ENCODE results near the gene MVB12A. TPM values are rescaled to one million over a fixed set of nuclear protein-coding genes. Genes with fewer than 3 reads are reported as not detected.

Gene MVB12A
- total RNA-seq, 1 experiment from 2014 or later: 82.5 TPM

DNA sequence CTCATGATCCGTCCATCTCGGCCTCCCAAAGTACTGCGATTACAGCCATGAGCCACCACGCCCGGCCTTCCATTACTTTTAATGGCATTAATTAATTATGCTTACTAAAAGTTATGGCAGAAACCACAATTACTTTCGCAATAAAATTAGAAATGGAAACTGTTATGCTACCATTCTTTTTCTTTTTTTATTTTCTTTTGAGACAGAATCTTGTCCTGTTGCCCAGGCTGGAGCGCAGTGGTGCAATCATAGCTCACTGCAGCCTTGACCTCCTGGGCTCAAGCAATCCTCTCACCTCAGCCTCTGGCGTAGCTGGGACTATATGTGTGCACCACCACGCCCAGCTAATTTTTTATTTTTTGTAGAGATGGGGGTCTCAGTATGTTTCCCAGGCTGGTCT is 9.9 kb upstream of the MVB12A start:
- POLR2A ChIA-PET (ENCODE audit: unreplicated experiment): no interaction called here
- intact Hi-C loops (cut with micrococcal nuclease): no loop called here
- H3K79me2 ChIP-seq (ENCODE audit: low read length): no peaks in the 10 kb centered on the region

DNA sequence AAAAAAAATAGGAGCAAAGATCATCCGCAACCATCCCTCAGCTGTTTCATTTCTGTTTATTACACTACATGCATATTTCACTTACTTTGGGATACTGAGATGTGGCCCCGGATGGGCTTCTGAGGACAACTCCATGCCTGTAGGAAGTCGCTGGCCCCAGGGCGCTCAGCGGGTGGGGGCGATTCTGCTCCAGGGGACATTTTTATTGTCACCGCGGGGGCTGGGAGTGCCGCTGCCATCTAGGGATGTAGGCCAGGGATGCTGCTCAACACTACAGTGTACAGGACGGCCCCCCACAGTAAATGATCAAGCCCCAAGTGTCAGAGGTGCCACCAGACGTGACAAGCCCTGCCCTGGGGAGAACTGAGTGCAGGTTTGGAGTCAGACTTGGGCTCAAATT is 8.0 kb upstream of the MVB12A start:
- DNase-seq (no peak), ATAC-seq (no peak)
- intact Hi-C loops (cut with micrococcal nuclease): no loop called here
- BruUV-seq (replicated peaks): no TSS peak
- Histone ChIP-seq H3K9ac (ENCODE audit: low read length) (no peak overlapping the region), H3K27me3 (ENCODE audit: low read length) (no peaks in the 10 kb centered on the region), H3F3A (ENCODE audit: low read length, unreplicated experiment) (no peaks in the 10 kb centered on the region), H3K36me3 (ENCODE audit: low read depth, low read length) (no peaks in the 10 kb centered on the region), H3K9me3 (ENCODE audit: low read length) (no peaks in the 10 kb centered on the region), H3K79me2 (ENCODE audit: low read length) (no peaks in the 10 kb centered on the region), H3K4me3 (ENCODE audit: low read length) (no peak overlapping the region), H4K20me1 (ENCODE audit: low read length) (no peaks in the 10 kb centered on the region), H3K4me2 (ENCODE audit: low read length) (no peak overlapping the region), H3K4me1 (ENCODE audit: insufficient read depth, low read length) (no peaks in the 10 kb centered on the region), H3K9me2 (replicated peaks; ENCODE audit: low read length) (no peaks in the 10 kb centered on the region), H3K27ac (ENCODE audit: low read length) (no peak overlapping the region), H2AFZ (ENCODE audit: low read length) (no peak overlapping the region)
- TF ChIP-seq, protein P1, sequence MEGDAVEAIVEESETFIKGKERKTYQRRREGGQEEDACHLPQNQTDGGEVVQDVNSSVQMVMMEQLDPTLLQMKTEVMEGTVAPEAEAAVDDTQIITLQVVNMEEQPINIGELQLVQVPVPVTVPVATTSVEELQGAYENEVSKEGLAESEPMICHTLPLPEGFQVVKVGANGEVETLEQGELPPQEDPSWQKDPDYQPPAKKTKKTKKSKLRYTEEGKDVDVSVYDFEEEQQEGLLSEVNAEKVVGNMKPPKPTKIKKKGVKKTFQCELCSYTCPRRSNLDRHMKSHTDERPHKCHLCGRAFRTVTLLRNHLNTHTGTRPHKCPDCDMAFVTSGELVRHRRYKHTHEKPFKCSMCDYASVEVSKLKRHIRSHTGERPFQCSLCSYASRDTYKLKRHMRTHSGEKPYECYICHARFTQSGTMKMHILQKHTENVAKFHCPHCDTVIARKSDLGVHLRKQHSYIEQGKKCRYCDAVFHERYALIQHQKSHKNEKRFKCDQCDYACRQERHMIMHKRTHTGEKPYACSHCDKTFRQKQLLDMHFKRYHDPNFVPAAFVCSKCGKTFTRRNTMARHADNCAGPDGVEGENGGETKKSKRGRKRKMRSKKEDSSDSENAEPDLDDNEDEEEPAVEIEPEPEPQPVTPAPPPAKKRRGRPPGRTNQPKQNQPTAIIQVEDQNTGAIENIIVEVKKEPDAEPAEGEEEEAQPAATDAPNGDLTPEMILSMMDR (conservative IDR thresholded peaks at IDR 0.05; ENCODE audit: low read depth, low read length): no peak
- TF ChIP-seq EZH2phosphoT487 (IDR thresholded peaks at IDR 0.05; ENCODE audit: borderline replicate concordance, low read length) (no peak), EZH2 (IDR thresholded peaks at IDR 0.05; ENCODE audit: low read length, unreplicated experiment) (no peak)
- ChIA-PET POLR2A (ENCODE audit: unreplicated experiment) (no interaction called here), CTCF (no interaction called here)

More for the DNA sequence above, 9.9 kb upstream of the MVB12A start:
- Histone ChIP-seq H3K9ac (ENCODE audit: low read length) (no peak overlapping the region), H3K27me3 (ENCODE audit: low read length) (no peaks in the 10 kb centered on the region), H3K4me1 (ENCODE audit: insufficient read depth, low read length) (no peaks in the 10 kb centered on the region), H4K20me1 (ENCODE audit: low read length) (no peaks in the 10 kb centered on the region), H3K4me2 (ENCODE audit: low read length) (no peak overlapping the region), H3K9me3 (ENCODE audit: low read length) (no peaks in the 10 kb centered on the region), H3K4me3 (ENCODE audit: low read length) (no peak overlapping the region), H2AFZ (ENCODE audit: low read length) (no peak overlapping the region), H3K9me2 (replicated peaks; ENCODE audit: low read length) (no peaks in the 10 kb centered on the region), H3F3A (ENCODE audit: low read length, unreplicated experiment) (no peaks in the 10 kb centered on the region), H3K36me3 (ENCODE audit: low read depth, low read length) (no peaks in the 10 kb centered on the region), H3K27ac (ENCODE audit: low read length) (no peak overlapping the region)
- TF ChIP-seq, protein P1 (conservative IDR thresholded peaks at IDR 0.05; ENCODE audit: low read depth, low read length): no peak
- TF ChIP-seq EZH2phosphoT487 (IDR thresholded peaks at IDR 0.05; ENCODE audit: borderline replicate concordance, low read length): no peak
- TF ChIP-seq EZH2 (IDR thresholded peaks at IDR 0.05; ENCODE audit: low read length, unreplicated experiment): no peak
- BruUV-seq (replicated peaks): no TSS peak
- CTCF ChIA-PET: no interaction called here
- ATAC-seq: no peak
- DNase-seq: no peak

DNA sequence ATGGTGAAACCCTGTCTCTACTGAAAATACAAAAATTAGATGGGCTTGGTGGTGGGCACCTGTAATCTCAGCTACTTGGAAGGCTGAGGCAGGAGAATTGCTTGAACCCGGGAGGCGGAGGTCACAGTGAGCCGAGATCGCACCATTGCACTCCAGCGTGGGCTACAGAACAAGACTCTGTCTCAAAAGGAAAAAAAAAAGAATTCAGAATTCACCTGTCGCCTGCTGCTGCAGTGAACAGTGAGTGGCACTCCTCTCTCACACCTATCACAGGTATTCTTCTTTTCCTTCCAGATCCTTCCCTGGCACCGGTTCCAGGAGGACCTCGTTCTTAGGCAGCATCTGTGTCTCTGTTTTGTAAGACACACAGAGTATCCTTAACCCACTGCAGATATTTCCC is 5.8 kb upstream of the MVB12A start:
- H3K9me2 ChIP-seq (replicated peaks; ENCODE audit: low read length): no peaks in the 10 kb centered on the region
- H3K4me2 ChIP-seq (ENCODE audit: low read length): no peak overlapping the region
- ATAC-seq (no peak), DNase-seq (no peak)
- peaks cover 6% of the 10 kb centered on the region; the same call in 1 of the 2 replicates for H3K4me1 ChIP-seq (ENCODE audit: insufficient read depth, low read length)
- H3K9me3 ChIP-seq (ENCODE audit: low read length): no peaks in the 10 kb centered on the region
- no peak overlapping the region for H2AFZ ChIP-seq (ENCODE audit: low read length)
- ChIA-PET POLR2A (ENCODE audit: unreplicated experiment) (no interaction called here), CTCF (no interaction called here)
- no peak overlapping the region for H3K9ac ChIP-seq (ENCODE audit: low read length)
- H3K27ac ChIP-seq (ENCODE audit: low read length): no peak overlapping the region
- intact Hi-C loops (cut with micrococcal nuclease): no loop called here
- no peak overlapping the region for H3K4me3 ChIP-seq (ENCODE audit: low read length)
- BruUV-seq (replicated peaks): no TSS peak
- TF ChIP-seq EZH2 (IDR thresholded peaks at IDR 0.05; ENCODE audit: low read length, unreplicated experiment) (no peak), EZH2phosphoT487 (IDR thresholded peaks at IDR 0.05; ENCODE audit: borderline replicate concordance, low read length) (no peak)
- TF ChIP-seq, protein P1 (conservative IDR thresholded peaks at IDR 0.05; ENCODE audit: low read depth, low read length): no peak
- no peaks in the 10 kb centered on the region for H3K79me2 ChIP-seq (ENCODE audit: low read length)
- no peaks in the 10 kb centered on the region for H3K27me3 ChIP-seq (ENCODE audit: low read length)
- no peaks in the 10 kb centered on the region for H3K36me3 ChIP-seq (ENCODE audit: low read depth, low read length)
- no peaks in the 10 kb centered on the region for H4K20me1 ChIP-seq (ENCODE audit: low read length)
- no peaks in the 10 kb centered on the region for H3F3A ChIP-seq (ENCODE audit: low read length, unreplicated experiment)
